ENCODE measurements around the gene TTC39C.

DNA sequence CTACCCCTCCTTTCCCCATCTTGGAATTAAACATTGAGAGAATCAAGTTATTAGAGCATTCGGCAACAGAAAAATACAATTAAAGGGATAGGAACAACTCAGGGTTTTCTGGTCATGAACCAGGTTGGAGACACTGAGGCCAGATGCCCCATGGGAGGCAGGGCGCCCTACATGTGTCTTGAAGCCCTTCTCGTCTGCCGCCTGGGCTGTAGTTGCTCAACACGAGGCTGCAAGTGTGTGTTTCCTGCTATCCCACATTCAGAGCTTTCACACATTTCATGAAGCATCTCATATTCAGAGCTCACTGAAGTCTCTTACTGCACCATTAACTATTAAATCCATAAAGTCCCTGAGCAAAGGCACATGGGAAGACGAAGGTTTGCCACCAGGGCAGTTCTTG, 28.8 kb downstream of the TTC39C start:
- no peak for TF ChIP-seq RAD21 (IDR thresholded peaks at IDR 0.05; ENCODE audit: low read depth)
- TF ChIP-seq TCF12 (IDR thresholded peaks at IDR 0.05; ENCODE audit: low read depth) = no peak
- no peak for TF ChIP-seq TAF1 (IDR thresholded peaks at IDR 0.05; ENCODE audit: low read depth)
- TF ChIP-seq FOXM1 (IDR thresholded peaks at IDR 0.05; ENCODE audit: borderline replicate concordance, low read depth) = no peak
- TF ChIP-seq, protein P1, sequence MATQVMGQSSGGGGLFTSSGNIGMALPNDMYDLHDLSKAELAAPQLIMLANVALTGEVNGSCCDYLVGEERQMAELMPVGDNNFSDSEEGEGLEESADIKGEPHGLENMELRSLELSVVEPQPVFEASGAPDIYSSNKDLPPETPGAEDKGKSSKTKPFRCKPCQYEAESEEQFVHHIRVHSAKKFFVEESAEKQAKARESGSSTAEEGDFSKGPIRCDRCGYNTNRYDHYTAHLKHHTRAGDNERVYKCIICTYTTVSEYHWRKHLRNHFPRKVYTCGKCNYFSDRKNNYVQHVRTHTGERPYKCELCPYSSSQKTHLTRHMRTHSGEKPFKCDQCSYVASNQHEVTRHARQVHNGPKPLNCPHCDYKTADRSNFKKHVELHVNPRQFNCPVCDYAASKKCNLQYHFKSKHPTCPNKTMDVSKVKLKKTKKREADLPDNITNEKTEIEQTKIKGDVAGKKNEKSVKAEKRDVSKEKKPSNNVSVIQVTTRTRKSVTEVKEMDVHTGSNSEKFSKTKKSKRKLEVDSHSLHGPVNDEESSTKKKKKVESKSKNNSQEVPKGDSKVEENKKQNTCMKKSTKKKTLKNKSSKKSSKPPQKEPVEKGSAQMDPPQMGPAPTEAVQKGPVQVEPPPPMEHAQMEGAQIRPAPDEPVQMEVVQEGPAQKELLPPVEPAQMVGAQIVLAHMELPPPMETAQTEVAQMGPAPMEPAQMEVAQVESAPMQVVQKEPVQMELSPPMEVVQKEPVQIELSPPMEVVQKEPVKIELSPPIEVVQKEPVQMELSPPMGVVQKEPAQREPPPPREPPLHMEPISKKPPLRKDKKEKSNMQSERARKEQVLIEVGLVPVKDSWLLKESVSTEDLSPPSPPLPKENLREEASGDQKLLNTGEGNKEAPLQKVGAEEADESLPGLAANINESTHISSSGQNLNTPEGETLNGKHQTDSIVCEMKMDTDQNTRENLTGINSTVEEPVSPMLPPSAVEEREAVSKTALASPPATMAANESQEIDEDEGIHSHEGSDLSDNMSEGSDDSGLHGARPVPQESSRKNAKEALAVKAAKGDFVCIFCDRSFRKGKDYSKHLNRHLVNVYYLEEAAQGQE (IDR thresholded peaks at IDR 0.05; ENCODE audit: low read depth) = no peak
- no peak for TF ChIP-seq ZBTB7A (IDR thresholded peaks at IDR 0.05; ENCODE audit: low read depth)
- TF ChIP-seq, protein P2, sequence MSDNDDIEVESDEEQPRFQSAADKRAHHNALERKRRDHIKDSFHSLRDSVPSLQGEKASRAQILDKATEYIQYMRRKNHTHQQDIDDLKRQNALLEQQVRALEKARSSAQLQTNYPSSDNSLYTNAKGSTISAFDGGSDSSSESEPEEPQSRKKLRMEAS (IDR thresholded peaks at IDR 0.05) = no peak

Data from Ishikawa (cell line).